Measurements from ENCODE around the gene PDE4A.

- TF ChIP-seq POLR2A (IDR thresholded peaks at IDR 0.05) (no peak), CTCF (IDR thresholded peaks at IDR 0.05) (no peak)
Measured at GRCh38 chr19:10450191-10450852, 30.0 kb downstream of the PDE4A start.

Measured in testis (tissue), 2 donors.